Measurements from ENCODE around the gene LIPI. TPM values are rescaled to one million over a fixed set of nuclear protein-coding genes. Genes with fewer than 3 reads are reported as not detected.

LIPI gene
- total RNA-seq = not detected

DNA sequence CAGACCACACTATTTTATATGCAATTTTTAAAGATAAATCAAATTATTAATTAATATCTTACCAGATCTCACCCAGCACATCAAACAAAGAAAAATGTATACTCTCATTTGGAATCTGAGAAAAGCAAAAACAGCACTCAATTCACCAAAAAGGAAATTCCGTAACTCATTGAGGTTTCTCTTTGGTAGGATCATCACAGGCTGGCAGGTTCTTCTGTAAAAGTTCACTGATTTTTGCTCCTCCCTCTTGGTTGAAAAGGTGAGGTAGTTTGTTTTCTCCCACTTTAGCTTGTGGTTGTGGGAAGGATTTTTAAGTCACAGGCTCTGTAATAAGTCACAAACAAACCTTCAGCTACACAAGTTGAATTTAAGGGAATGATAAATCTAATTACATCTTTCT, at the start of gene LIPI:
TSS of gene LIPI (minus strand) at position 218 of the 400 bp plus-strand sequence. CDS start at position 108, 110 bp downstream.
- TF ChIP-seq, protein P1, sequence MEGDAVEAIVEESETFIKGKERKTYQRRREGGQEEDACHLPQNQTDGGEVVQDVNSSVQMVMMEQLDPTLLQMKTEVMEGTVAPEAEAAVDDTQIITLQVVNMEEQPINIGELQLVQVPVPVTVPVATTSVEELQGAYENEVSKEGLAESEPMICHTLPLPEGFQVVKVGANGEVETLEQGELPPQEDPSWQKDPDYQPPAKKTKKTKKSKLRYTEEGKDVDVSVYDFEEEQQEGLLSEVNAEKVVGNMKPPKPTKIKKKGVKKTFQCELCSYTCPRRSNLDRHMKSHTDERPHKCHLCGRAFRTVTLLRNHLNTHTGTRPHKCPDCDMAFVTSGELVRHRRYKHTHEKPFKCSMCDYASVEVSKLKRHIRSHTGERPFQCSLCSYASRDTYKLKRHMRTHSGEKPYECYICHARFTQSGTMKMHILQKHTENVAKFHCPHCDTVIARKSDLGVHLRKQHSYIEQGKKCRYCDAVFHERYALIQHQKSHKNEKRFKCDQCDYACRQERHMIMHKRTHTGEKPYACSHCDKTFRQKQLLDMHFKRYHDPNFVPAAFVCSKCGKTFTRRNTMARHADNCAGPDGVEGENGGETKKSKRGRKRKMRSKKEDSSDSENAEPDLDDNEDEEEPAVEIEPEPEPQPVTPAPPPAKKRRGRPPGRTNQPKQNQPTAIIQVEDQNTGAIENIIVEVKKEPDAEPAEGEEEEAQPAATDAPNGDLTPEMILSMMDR (IDR thresholded peaks at IDR 0.05) = no peak
- TF ChIP-seq POLR2A (IDR thresholded peaks at IDR 0.05) (no peak), POLR2AphosphoS5 (IDR thresholded peaks at IDR 0.05; ENCODE audit: insufficient read depth in 1 of 2, low read depth in 1 of 2) (no peak)
- intact Hi-C loops (cut with DNase I) = no loop called here
- H3K27me3 ChIP-seq = no peaks in the 10 kb centered on the region
- H3K36me3 ChIP-seq = no peaks in the 10 kb centered on the region
- no peak for DNase-seq (ENCODE audit: extremely low spot score in 2 of 2)
- no peak within 1 kb of the TSS for H3K27ac ChIP-seq
- H3K4me1 ChIP-seq = no peaks in the 10 kb centered on the region
- H3K4me3 ChIP-seq = no peak within 1 kb of the TSS
- H3K9me3 ChIP-seq = no peaks in the 10 kb centered on the region

- Histone ChIP-seq H3K4me1 (no peaks in the 10 kb centered on the region), H3K27me3 (no peaks in the 10 kb centered on the region), H3K4me3 (no peak overlapping the region), H3K27ac (no peak overlapping the region), H3K36me3 (no peaks in the 10 kb centered on the region), H3K9me3 (no peaks in the 10 kb centered on the region)
- intact Hi-C loops (cut with DNase I) = no loop called here
- no peak for DNase-seq (ENCODE audit: extremely low spot score in 2 of 2)
- TF ChIP-seq POLR2A (IDR thresholded peaks at IDR 0.05) (no peak), POLR2AphosphoS5 (IDR thresholded peaks at IDR 0.05; ENCODE audit: insufficient read depth in 1 of 2, low read depth in 1 of 2) (no peak)
- TF ChIP-seq, protein P1 (IDR thresholded peaks at IDR 0.05) = no peak
Measured at GRCh38 chr21:14260174-14260764, 49.5 kb upstream of the LIPI start.

DNA sequence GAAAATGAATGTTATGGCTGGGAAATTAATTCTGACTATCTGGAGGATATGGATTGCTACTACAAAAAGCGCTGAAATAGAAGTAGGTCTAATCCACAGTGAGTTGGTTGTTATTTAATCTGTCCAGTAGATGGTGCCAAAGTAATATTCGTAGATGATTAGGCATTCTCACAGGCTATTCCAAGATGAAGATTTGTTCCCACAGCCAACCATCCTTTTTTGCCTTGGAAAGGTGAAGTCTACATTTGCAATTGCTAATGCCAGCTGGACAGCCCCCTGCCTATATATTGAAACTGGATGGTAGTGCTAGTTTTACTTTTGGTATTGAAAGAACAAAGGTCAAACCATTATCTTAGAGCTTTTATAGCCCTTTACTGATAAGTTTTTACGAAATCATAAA, 49.0 kb upstream of the LIPI start:
- Histone ChIP-seq H3K27ac (no peak overlapping the region), H3K4me1 (no peaks in the 10 kb centered on the region), H3K36me3 (no peaks in the 10 kb centered on the region), H3K9me3 (no peaks in the 10 kb centered on the region), H3K27me3 (no peaks in the 10 kb centered on the region), H3K4me3 (no peak overlapping the region)
- intact Hi-C loops (cut with DNase I) = no loop called here
- TF ChIP-seq POLR2AphosphoS5 (IDR thresholded peaks at IDR 0.05; ENCODE audit: insufficient read depth in 1 of 2, low read depth in 1 of 2) = no peak
- TF ChIP-seq, protein P1 (IDR thresholded peaks at IDR 0.05) = peak; percentile 36 to 46 (median 37)
- no peak for DNase-seq (ENCODE audit: extremely low spot score in 2 of 2)

GRCh38 chr21:14251336-14251735, 40.6 kb upstream of the LIPI start:
- no peaks in the 10 kb centered on the region for H3K27me3 ChIP-seq
- H3K27ac ChIP-seq = no peak overlapping the region
- intact Hi-C loops (cut with DNase I) = no loop called here
- H3K4me1 ChIP-seq = no peaks in the 10 kb centered on the region
- no peak overlapping the region for H3K4me3 ChIP-seq
- H3K9me3 ChIP-seq = no peaks in the 10 kb centered on the region
- H3K36me3 ChIP-seq = no peaks in the 10 kb centered on the region
- DNase-seq (ENCODE audit: extremely low spot score in 2 of 2) = no peak
- TF ChIP-seq, protein P1 (IDR thresholded peaks at IDR 0.05) = no peak
- TF ChIP-seq POLR2A (IDR thresholded peaks at IDR 0.05) (no peak), POLR2AphosphoS5 (IDR thresholded peaks at IDR 0.05; ENCODE audit: insufficient read depth in 1 of 2, low read depth in 1 of 2) (no peak)

- Histone ChIP-seq H3K4me1 (no peaks in the 10 kb centered on the region), H3K27me3 (no peaks in the 10 kb centered on the region), H3K4me3 (no peak overlapping the region), H3K36me3 (no peaks in the 10 kb centered on the region), H3K27ac (no peak overlapping the region), H3K9me3 (no peaks in the 10 kb centered on the region)
- no peak for TF ChIP-seq POLR2A (IDR thresholded peaks at IDR 0.05)
- intact Hi-C loops (cut with DNase I) = no loop called here
- DNase-seq (ENCODE audit: extremely low spot score in 2 of 2) = no peak
Measured at GRCh38 chr21:14245711-14246110, 35.0 kb upstream of the LIPI start.

All from vagina (tissue), 2 donors.